HepG2 (cell line): ENCODE results near the gene BRD2. TPM values are rescaled to one million over a fixed set of nuclear protein-coding genes. Genes with fewer than 3 reads are reported as not detected.

Experiments
- AGO1 ChIP-seq: fragments of 200-400 bp; formaldehyde crosslinking; IDR thresholded peaks from 2 replicates; pipeline ENCODE4 v1.6.1; 2017; ENCODE audit warnings: mild to moderate bottlenecking, low read depth, low read length, moderate library complexity; ENCODE audit not compliant: poor library complexity, severe bottlenecking
- AKAP8 ChIP-seq: sonication (generic); formaldehyde crosslinking; IDR thresholded peaks from 2 replicates; pipeline ENCODE4 v1.5.1; 2020; ENCODE audit warnings: mild to moderate bottlenecking, missing genetic modification reagents
- CBX5 ChIP-seq: sonication (generic); formaldehyde crosslinking; IDR thresholded peaks from 2 replicates; pipeline ENCODE4 v1.4.0; 2020; ENCODE audit warnings: missing genetic modification reagents, borderline replicate concordance
- MAFG ChIP-seq: sonication (generic); formaldehyde crosslinking; IDR thresholded peaks from 2 replicates; pipeline ENCODE4 v1.5.1; 2020; ENCODE audit warnings: mild to moderate bottlenecking, missing genetic modification reagents
- SMYD3 ChIP-seq: sonication (generic); formaldehyde crosslinking; IDR thresholded peaks from 2 replicates; pipeline ENCODE4 v1.8.1; 2023; ENCODE audit warnings: mild to moderate bottlenecking, missing genetic modification reagents
- TFE3 ChIP-seq: IDR thresholded peaks from 2 replicates; pipeline ENCODE4 v1.6.1; 2016
- ZNF326 ChIP-seq: sonication (generic); formaldehyde crosslinking; IDR thresholded peaks from 2 replicates; pipeline ENCODE4 v1.4.0; 2020; ENCODE audit warnings: missing genetic modification reagents, borderline replicate concordance
- ZNF564 ChIP-seq: sonication (generic); formaldehyde crosslinking; IDR thresholded peaks from 2 replicates; pipeline ENCODE4 v1.8.1; 2023; ENCODE audit warnings: mild to moderate bottlenecking, missing genetic modification reagents
- ZNF746 ChIP-seq: sonication (generic); formaldehyde crosslinking; IDR thresholded peaks from 2 replicates; pipeline ENCODE4 v1.8.0; 2022; ENCODE audit warnings: mild to moderate bottlenecking, missing genetic modification reagents
- ZNF747 ChIP-seq: sonication (generic); formaldehyde crosslinking; IDR thresholded peaks from 2 replicates; pipeline ENCODE4 v1.8.1; 2023; ENCODE audit warnings: missing genetic modification reagents, mild to moderate bottlenecking, borderline replicate concordance
- ZNF749 ChIP-seq: sonication (generic); formaldehyde crosslinking; IDR thresholded peaks from 2 replicates; pipeline ENCODE4 v1.8.0; 2022; ENCODE audit warnings: mild to moderate bottlenecking, missing genetic modification reagents, moderate library complexity, borderline replicate concordance
- polyA plus RNA-seq, 8 experiments: library from polyadenylated mRNA; depleted of rRNA in 3 of 8; stranded (reverse) in 7 of 8; unstranded in 1 of 8; fragments of >200 nt; fragmentation: Illumina TruSeq in 4 of 8; extraction: Trizol in 4 of 8; gene quantifications; 2 replicates each; pipeline versions ENCODE4 v1.2.1 to v1.2.3, GENCODE V29; 2011 to 2016; ENCODE audit warnings: low read depth in 4 of 8, missing spikeins in 1 of 8, mixed read lengths in 1 of 8; ENCODE audit not compliant: insufficient read depth in 1 of 8
- total RNA-seq, 5 experiments: library from RNA; depleted of rRNA; stranded (reverse); fragments of >200 nt; fragmentation: Illumina TruSeq; extraction: Trizol; gene quantifications; 2 replicates each; pipeline ENCODE4 v1.2.3, GENCODE V29; 2016; ENCODE audit warnings: low read depth in 1 of 5
- TF ChIP-seq, protein P1 (sequence below): fragments of 450-650 bp; IDR thresholded peaks from 2 replicates; pipeline ENCODE4 v1.6.1; 2017; ENCODE audit warnings: mild to moderate bottlenecking
- TF ChIP-seq, protein P2 (sequence below): sonication (generic); formaldehyde crosslinking; IDR thresholded peaks from 2 replicates; pipeline ENCODE4 v1.4.0; 2020; ENCODE audit warnings: missing genetic modification reagents, borderline replicate concordance
- TF ChIP-seq, protein P3 (sequence below): sonication (generic); formaldehyde crosslinking; IDR thresholded peaks from 2 replicates; pipeline ENCODE4 v1.4.0; 2020; ENCODE audit warnings: mild to moderate bottlenecking, missing genetic modification reagents, borderline replicate concordance
- TF ChIP-seq, protein P4 (sequence below): sonication (generic); formaldehyde crosslinking; IDR thresholded peaks from 2 replicates; pipeline ENCODE4 v1.5.0; 2020; ENCODE audit warnings: mild to moderate bottlenecking, missing genetic modification reagents, moderate library complexity

Gene BRD2
- total and polyA plus RNA-seq, 2 of the 13 experiments (the other 11 are each of a cell fraction or from before 2014, with no cell fraction given): 143 to 202 TPM

DNA sequence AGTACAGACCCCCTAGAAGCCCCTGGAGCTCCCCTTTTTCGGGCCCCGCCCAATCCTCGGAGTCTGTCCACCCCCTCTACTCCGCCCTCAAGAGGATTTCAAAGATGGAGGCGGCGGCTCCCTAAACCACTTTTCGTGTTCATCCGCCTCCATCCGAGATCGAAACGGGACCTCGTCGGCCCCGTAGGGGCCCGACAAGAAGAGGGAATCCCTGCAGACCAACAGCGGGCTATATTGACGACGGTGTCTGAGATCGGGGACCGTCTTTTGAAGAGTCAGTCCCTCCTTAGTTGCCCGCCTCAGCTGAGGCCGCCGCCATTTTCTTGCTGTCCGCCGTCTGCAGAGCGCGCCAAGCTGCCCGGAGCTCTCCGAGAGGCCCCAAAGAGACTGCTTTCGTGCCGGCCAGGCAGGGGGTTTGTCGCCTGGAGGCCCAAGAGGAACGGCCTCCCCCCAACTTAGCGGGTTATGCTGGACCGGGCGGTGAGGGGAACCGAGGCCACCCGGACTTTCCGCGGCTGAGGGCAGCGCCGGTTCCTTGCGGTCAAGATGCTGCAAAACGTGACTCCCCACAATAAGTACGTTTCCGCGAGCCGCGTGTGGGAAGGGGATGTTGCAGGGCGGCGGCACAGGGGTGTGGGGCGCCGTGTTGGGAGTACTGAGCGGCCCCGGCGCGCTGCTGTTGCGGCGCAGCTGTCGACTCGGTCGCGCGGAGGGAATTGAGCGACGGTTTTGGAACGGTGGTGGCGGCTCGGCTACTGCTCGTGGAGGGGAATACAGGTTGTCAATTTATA is 4.2 kb downstream of the BRD2 start (continued):
- TF ChIP-seq, protein P1, sequence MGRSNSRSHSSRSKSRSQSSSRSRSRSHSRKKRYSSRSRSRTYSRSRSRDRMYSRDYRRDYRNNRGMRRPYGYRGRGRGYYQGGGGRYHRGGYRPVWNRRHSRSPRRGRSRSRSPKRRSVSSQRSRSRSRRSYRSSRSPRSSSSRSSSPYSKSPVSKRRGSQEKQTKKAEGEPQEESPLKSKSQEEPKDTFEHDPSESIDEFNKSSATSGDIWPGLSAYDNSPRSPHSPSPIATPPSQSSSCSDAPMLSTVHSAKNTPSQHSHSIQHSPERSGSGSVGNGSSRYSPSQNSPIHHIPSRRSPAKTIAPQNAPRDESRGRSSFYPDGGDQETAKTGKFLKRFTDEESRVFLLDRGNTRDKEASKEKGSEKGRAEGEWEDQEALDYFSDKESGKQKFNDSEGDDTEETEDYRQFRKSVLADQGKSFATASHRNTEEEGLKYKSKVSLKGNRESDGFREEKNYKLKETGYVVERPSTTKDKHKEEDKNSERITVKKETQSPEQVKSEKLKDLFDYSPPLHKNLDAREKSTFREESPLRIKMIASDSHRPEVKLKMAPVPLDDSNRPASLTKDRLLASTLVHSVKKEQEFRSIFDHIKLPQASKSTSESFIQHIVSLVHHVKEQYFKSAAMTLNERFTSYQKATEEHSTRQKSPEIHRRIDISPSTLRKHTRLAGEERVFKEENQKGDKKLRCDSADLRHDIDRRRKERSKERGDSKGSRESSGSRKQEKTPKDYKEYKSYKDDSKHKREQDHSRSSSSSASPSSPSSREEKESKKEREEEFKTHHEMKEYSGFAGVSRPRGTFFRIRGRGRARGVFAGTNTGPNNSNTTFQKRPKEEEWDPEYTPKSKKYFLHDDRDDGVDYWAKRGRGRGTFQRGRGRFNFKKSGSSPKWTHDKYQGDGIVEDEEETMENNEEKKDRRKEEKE: no peak
- TF ChIP-seq, protein P2, sequence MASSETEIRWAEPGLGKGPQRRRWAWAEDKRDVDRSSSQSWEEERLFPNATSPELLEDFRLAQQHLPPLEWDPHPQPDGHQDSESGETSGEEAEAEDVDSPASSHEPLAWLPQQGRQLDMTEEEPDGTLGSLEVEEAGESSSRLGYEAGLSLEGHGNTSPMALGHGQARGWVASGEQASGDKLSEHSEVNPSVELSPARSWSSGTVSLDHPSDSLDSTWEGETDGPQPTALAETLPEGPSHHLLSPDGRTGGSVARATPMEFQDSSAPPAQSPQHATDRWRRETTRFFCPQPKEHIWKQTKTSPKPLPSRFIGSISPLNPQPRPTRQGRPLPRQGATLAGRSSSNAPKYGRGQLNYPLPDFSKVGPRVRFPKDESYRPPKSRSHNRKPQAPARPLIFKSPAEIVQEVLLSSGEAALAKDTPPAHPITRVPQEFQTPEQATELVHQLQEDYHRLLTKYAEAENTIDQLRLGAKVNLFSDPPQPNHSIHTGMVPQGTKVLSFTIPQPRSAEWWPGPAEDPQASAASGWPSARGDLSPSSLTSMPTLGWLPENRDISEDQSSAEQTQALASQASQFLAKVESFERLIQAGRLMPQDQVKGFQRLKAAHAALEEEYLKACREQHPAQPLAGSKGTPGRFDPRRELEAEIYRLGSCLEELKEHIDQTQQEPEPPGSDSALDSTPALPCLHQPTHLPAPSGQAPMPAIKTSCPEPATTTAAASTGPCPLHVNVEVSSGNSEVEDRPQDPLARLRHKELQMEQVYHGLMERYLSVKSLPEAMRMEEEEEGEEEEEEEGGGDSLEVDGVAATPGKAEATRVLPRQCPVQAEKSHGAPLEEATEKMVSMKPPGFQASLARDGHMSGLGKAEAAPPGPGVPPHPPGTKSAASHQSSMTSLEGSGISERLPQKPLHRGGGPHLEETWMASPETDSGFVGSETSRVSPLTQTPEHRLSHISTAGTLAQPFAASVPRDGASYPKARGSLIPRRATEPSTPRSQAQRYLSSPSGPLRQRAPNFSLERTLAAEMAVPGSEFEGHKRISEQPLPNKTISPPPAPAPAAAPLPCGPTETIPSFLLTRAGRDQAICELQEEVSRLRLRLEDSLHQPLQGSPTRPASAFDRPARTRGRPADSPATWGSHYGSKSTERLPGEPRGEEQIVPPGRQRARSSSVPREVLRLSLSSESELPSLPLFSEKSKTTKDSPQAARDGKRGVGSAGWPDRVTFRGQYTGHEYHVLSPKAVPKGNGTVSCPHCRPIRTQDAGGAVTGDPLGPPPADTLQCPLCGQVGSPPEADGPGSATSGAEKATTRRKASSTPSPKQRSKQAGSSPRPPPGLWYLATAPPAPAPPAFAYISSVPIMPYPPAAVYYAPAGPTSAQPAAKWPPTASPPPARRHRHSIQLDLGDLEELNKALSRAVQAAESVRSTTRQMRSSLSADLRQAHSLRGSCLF (CRISPR knock-in tag): no peak
- no peak for TF ChIP-seq ZNF564 (CRISPR knock-in tag)
- TF ChIP-seq AKAP8 (CRISPR knock-in tag): no peak
- TF ChIP-seq, protein P3, sequence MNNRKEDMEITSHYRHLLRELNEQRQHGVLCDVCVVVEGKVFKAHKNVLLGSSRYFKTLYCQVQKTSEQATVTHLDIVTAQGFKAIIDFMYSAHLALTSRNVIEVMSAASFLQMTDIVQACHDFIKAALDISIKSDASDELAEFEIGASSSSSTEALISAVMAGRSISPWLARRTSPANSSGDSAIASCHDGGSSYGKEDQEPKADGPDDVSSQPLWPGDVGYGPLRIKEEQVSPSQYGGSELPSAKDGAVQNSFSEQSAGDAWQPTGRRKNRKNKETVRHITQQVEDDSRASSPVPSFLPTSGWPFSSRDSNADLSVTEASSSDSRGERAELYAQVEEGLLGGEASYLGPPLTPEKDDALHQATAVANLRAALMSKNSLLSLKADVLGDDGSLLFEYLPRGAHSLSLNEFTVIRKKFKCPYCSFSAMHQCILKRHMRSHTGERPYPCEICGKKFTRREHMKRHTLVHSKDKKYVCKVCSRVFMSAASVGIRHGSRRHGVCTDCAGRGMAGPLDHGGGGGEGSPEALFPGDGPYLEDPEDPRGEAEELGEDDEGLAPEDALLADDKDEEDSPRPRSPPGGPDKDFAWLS (CRISPR knock-in tag): no peak; the same call in 1 of the 2 replicates
- TF ChIP-seq TFE3 (CRISPR knock-in tag): no peak; the same call in 1 of the 2 replicates
- TF ChIP-seq MAFG (CRISPR knock-in tag): no peak
- TF ChIP-seq ZNF326 (CRISPR knock-in tag): no peak
- TF ChIP-seq CBX5 (CRISPR knock-in tag): no peak
- no peak; the same call in 1 of the 2 replicates for TF ChIP-seq SMYD3 (CRISPR knock-in tag)
- no peak for TF ChIP-seq ZNF749
- no peak for TF ChIP-seq AGO1
- TF ChIP-seq, protein P4, sequence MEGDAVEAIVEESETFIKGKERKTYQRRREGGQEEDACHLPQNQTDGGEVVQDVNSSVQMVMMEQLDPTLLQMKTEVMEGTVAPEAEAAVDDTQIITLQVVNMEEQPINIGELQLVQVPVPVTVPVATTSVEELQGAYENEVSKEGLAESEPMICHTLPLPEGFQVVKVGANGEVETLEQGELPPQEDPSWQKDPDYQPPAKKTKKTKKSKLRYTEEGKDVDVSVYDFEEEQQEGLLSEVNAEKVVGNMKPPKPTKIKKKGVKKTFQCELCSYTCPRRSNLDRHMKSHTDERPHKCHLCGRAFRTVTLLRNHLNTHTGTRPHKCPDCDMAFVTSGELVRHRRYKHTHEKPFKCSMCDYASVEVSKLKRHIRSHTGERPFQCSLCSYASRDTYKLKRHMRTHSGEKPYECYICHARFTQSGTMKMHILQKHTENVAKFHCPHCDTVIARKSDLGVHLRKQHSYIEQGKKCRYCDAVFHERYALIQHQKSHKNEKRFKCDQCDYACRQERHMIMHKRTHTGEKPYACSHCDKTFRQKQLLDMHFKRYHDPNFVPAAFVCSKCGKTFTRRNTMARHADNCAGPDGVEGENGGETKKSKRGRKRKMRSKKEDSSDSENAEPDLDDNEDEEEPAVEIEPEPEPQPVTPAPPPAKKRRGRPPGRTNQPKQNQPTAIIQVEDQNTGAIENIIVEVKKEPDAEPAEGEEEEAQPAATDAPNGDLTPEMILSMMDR (CRISPR knock-in tag): no peak
- no peak; the same call in 1 of the 2 replicates for TF ChIP-seq ZNF746 (CRISPR knock-in tag)
- no peak for TF ChIP-seq ZNF747 (CRISPR knock-in tag)
